Thoracic aorta (tissue), 2 donors: ENCODE data around the gene CCDC149. TPM values are rescaled to one million over a fixed set of nuclear protein-coding genes. Genes with fewer than 3 reads are reported as not detected.

Experiments
- ATAC-seq: fragments of 150-250 bp; one replicate; pipeline ENCODE4 v1.8.0; 2017; ENCODE audit warnings: low read depth; ENCODE audit not compliant: insufficient number of reproducible peaks, low FRiP score
- DNase-seq: peaks from one replicate; pipeline ENCODE4 v3.0.0-alpha.2; 2020; ENCODE audit warnings: low spot score
- H3K27ac ChIP-seq, 2 donors: fragments of 200-600 bp; sonication (generic); 1 replicate in 1 of 2; 2 replicates in 1 of 2; pipeline ENCODE4 v1.5.1; 2016; ENCODE audit warnings: mild to moderate bottlenecking in 2 of 2, moderate library complexity in 2 of 2
- H3K27me3 ChIP-seq: fragments of 200-600 bp; sonication (generic); replicated peaks from 2 replicates; pipeline ENCODE4 v1.6.0; 2016; ENCODE audit warnings: mild to moderate bottlenecking; ENCODE audit not compliant: insufficient read depth
- H3K36me3 ChIP-seq: fragments of 200-600 bp; sonication (generic); one replicate; pipeline ENCODE4 v1.5.1; 2016
- H3K4me1 ChIP-seq, 2 donors: fragments of 200-600 bp; sonication (generic); 1 replicate in 1 of 2; 2 replicates in 1 of 2; pipeline versions ENCODE4 v1.5.1 to v1.6.0; 2016; ENCODE audit warnings: low read depth in 2 of 2, mild to moderate bottlenecking in 1 of 2; ENCODE audit not compliant: control insufficient read depth in 1 of 2
- H3K4me3 ChIP-seq: fragments of 200-600 bp; sonication (generic); 2 replicates; pipeline ENCODE4 v1.5.1; 2016; ENCODE audit warnings: mild to moderate bottlenecking
- H3K9me3 ChIP-seq: fragments of 200-600 bp; sonication (generic); 2 replicates; pipeline ENCODE4 v1.5.1; 2016
- total RNA-seq, 2 donors: library from RNA; depleted of rRNA; stranded (reverse); fragments of >200 nt; gene quantifications; one replicate each; pipeline versions ENCODE4 v1.1.0 to v1.2.3, GENCODE V29; 2016
- TF ChIP-seq, protein P1 (sequence below): fragments of 200-600 bp; sonication (generic); IDR thresholded peaks from one replicate; pipeline ENCODE4 v1.5.1; 2019; ENCODE audit warnings: antibody characterized with exemption

Gene CCDC149
- total RNA-seq, 2 donors from 2014 or later = 11.8 to 30.1 TPM

DNA sequence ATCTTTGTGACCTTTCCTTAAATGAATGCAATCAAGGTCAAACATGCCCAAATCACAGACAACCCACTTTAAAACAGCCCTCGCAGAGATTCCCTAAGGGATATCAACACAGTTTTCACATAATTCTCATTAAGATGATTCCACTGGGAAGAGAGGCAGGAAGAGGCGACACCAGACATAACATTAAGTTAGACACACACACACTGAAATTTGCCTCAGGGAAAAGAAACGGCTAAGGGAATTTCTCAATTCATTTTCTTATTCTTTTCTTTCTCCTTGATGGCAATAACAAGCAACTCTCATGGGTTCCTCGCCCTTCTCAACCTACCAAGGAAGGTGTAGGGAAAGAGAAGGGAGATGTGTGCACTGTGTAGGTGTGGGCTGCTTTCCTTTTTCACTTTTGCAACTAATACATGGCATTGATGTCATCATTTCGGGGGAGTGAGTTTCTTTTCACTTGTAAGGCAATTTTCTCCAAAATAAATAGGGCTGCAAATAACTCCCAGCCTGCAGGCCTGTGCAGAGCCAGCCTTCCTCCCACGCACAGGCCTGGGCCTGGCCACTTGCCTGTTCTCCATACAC lies 76.1 kb downstream of the CCDC149 start:
- no peak for ATAC-seq
- TF ChIP-seq, protein P1, sequence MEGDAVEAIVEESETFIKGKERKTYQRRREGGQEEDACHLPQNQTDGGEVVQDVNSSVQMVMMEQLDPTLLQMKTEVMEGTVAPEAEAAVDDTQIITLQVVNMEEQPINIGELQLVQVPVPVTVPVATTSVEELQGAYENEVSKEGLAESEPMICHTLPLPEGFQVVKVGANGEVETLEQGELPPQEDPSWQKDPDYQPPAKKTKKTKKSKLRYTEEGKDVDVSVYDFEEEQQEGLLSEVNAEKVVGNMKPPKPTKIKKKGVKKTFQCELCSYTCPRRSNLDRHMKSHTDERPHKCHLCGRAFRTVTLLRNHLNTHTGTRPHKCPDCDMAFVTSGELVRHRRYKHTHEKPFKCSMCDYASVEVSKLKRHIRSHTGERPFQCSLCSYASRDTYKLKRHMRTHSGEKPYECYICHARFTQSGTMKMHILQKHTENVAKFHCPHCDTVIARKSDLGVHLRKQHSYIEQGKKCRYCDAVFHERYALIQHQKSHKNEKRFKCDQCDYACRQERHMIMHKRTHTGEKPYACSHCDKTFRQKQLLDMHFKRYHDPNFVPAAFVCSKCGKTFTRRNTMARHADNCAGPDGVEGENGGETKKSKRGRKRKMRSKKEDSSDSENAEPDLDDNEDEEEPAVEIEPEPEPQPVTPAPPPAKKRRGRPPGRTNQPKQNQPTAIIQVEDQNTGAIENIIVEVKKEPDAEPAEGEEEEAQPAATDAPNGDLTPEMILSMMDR = no peak
- H3K27ac ChIP-seq = peak overlapping the region in 1 of 2 donors; percentile 43
- peaks cover 9 to 60% of the 10 kb centered on the region in 2 donors for H3K4me1 ChIP-seq
- DNase-seq = no peak
- no peaks in the 10 kb centered on the region for H3K9me3 ChIP-seq
- H3K4me3 ChIP-seq = no peak overlapping the region
- no peaks in the 10 kb centered on the region for H3K27me3 ChIP-seq
- H3K36me3 ChIP-seq = no peaks in the 10 kb centered on the region

- no peaks in the 10 kb centered on the region for H3K27me3 ChIP-seq
- TF ChIP-seq, protein P1 = no peak
- no peak overlapping the region for H3K4me3 ChIP-seq
- peaks cover 9 to 49% of the 10 kb centered on the region in 2 donors for H3K4me1 ChIP-seq
- ATAC-seq = no peak
- no peak for DNase-seq
- peaks cover 7% of the 10 kb centered on the region for H3K36me3 ChIP-seq
- no peak overlapping the region for H3K27ac ChIP-seq
- H3K9me3 ChIP-seq = no peaks in the 10 kb centered on the region
Measured at GRCh38 chr4:24835696-24836095, 77.1 kb downstream of the CCDC149 start.

DNA sequence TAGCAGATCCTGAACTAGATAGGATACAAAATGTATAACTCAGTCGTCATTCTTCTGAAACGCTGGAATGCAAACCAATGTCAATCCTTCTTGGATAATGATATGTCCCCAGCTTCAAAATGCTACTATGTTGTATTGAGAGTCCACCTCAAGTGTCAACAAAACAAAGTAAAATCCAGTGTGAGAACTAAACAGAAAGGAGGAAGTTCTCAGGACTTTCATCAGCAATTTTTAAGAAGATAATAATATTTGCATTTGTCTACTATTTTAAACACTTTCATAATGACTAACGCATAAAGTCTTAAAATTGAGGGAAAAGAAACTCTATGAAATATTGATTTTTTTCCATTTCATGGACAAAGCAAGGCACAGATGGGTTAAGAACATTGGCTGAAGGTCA lies 81.2 kb downstream of the CCDC149 start:
- peaks cover 27% of the 10 kb centered on the region for H3K36me3 ChIP-seq
- DNase-seq (no peak), ATAC-seq (no peak)
- peaks cover 0 to 24% of the 10 kb centered on the region in 2 donors for H3K4me1 ChIP-seq
- no peak overlapping the region for H3K4me3 ChIP-seq
- H3K9me3 ChIP-seq = no peaks in the 10 kb centered on the region
- H3K27ac ChIP-seq = no peak overlapping the region
- TF ChIP-seq, protein P1 = no peak
- no peaks in the 10 kb centered on the region for H3K27me3 ChIP-seq

DNA sequence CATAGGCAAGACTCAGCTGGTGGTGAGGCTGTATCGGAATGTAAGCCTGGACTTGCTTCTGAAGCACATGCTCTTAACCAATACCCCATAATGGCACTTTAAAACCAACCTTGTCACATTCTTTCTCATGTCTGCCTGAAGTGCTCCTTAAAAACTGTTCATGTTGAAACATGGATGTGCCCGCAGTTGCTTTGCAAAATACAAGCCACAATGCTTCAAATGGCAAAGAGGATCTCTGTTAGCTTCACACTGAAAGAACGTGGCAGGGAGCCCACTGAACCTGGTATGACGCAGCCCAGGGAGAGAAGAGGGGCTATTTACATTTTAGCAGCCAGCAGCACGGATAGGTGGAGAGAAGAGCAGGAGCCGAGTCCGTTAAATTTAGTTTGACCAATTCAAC lies 88.1 kb downstream of the CCDC149 start:
- no peak overlapping the region for H3K27ac ChIP-seq
- H3K36me3 ChIP-seq = peaks cover 12% of the 10 kb centered on the region
- no peaks in the 10 kb centered on the region for H3K27me3 ChIP-seq
- no peak overlapping the region for H3K4me3 ChIP-seq
- ATAC-seq = no peak
- H3K4me1 ChIP-seq = no peaks in the 10 kb centered on the region
- DNase-seq = no peak
- H3K9me3 ChIP-seq = no peaks in the 10 kb centered on the region
- TF ChIP-seq, protein P1 = no peak

DNA sequence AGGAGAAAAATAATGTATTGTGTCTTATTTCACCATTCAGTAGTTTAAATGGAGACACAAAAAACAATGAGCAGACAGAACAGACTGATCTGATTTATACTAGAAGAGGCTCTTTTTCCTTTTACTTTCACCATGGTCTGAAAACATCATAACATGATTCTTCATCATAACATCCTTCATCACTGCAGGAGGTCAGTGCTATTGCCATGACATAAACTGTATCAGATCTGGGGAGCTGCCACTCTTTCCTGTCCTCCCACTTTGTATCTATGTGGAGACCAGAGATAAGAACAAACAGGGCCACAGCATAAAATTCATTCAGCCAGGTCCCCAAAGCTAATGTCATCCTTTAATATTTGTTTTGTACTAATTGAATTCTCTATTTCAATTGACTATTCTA lies 92.3 kb downstream of the CCDC149 start:
- Histone ChIP-seq H3K4me1 (no peaks in the 10 kb centered on the region), H3K9me3 (no peaks in the 10 kb centered on the region), H3K4me3 (no peak overlapping the region), H3K27ac (no peak overlapping the region), H3K36me3 (peaks cover 6% of the 10 kb centered on the region), H3K27me3 (no peaks in the 10 kb centered on the region)
- no peak for DNase-seq
- TF ChIP-seq, protein P1 = no peak
- ATAC-seq = no peak
